ENCODE measurements around the gene FAH. TPM values are rescaled to one million over a fixed set of nuclear protein-coding genes. Genes with fewer than 3 reads are reported as not detected.

FAH gene
- total and polyA plus RNA-seq, 9 of the 15 experiments (the other 6 are each of a cell fraction or from before 2014, with no cell fraction given), result 66.8 to 310 (median 103) TPM

DNA sequence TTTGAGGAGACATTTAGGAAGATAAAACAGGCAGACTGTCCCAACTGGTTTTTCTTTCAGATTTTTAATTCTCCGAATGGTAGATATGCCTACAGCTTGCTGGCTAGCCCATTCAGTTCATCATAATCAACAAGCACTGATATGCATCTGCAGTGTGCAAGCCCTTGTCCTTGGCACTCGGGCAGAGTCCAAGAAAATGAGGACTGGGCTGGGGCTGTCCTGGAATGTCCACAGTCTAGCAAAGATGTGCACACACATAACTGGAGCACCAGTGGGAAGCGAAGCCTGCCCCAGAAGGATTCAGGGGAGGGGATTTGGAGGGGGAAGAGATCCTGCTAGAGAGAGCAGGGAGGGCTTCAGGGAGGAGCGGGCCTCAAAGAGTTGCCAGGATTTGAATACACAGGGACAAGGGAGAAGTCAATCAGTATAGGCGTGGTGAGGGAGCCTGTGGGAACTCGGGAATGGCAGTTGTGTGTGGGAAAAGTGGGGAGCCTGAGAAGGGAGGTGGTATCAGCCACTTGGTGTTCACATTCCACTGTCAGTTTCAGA, 8.7 kb downstream of the FAH start (continued):
- no peak for TF ChIP-seq TAF1 (IDR thresholded peaks at IDR 0.05; ENCODE audit: control insufficient read depth, extremely low read depth, insufficient read depth, low read length, severe bottlenecking)
- TF ChIP-seq GABPA (tag; conservative IDR thresholded peaks at IDR 0.05; ENCODE audit: low read depth), result no peak
- no peak for TF ChIP-seq ESRRB (CRISPR knock-in tag; IDR thresholded peaks at IDR 0.05; ENCODE audit: borderline replicate concordance)
- TF ChIP-seq TCFL5 (CRISPR knock-in tag; conservative IDR thresholded peaks at IDR 0.05), result no peak
- TF ChIP-seq ELF1 (tag; IDR thresholded peaks at IDR 0.05), result no peak
- no peak for TF ChIP-seq ZNF224 (CRISPR knock-in tag; IDR thresholded peaks at IDR 0.05)
- TF ChIP-seq, protein P1, sequence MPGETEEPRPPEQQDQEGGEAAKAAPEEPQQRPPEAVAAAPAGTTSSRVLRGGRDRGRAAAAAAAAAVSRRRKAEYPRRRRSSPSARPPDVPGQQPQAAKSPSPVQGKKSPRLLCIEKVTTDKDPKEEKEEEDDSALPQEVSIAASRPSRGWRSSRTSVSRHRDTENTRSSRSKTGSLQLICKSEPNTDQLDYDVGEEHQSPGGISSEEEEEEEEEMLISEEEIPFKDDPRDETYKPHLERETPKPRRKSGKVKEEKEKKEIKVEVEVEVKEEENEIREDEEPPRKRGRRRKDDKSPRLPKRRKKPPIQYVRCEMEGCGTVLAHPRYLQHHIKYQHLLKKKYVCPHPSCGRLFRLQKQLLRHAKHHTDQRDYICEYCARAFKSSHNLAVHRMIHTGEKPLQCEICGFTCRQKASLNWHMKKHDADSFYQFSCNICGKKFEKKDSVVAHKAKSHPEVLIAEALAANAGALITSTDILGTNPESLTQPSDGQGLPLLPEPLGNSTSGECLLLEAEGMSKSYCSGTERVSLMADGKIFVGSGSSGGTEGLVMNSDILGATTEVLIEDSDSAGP (CRISPR knock-in tag; IDR thresholded peaks at IDR 0.05), result no peak

DNA sequence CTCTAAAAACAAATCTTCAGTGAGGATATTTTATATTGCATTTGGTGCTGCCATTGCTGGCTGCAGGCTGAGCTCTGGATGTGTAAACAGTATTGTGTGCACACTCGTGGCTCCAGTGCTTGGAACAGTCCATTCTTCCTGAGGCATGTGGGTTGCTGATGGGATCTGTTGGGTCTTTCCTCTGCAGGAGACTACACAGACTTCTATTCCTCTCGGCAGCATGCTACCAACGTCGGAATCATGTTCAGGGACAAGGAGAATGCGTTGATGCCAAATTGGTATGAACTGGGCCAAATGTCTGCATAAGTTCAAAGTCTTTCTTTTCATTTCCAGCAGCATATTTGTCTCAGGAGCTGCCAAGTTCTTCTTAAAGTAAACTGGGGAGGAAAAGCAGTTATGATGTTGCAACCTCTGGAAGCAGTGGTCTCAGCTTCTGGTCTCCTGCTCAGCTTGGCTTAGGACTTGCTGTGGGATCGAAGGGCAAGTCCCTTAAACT, 9.3 kb downstream of the FAH start:
- FAIRE-seq (peak; percentile 23), DNase-seq (ENCODE audit: extremely low read depth in 1 of 4, low spot score in 3 of 4) (no peak), ATAC-seq (no peak)
- H3K36me3 ChIP-seq (ENCODE audit: control insufficient read depth, insufficient read depth, low read length), result peaks cover 76% of the 10 kb centered on the region
- H4K20me1 ChIP-seq (replicated peaks; ENCODE audit: control insufficient read depth, insufficient read depth, low read length), result no peaks in the 10 kb centered on the region
- H3K4me2 ChIP-seq (ENCODE audit: insufficient read depth, low read length), result no peak overlapping the region
- H3K9me3 ChIP-seq (replicated peaks; ENCODE audit: control insufficient read depth, insufficient read depth, low read depth, low read length), result no peaks in the 10 kb centered on the region
- CTCF ChIA-PET (ENCODE audit: low intra/inter-chr PET ratio), result no interaction called here
- peaks cover 4% of the 10 kb centered on the region for H3K9me1 ChIP-seq (ENCODE audit: control insufficient read depth, insufficient read depth, low read length)
- no peaks in the 10 kb centered on the region for H3K27me3 ChIP-seq (ENCODE audit: control insufficient read depth in 2 of 2, insufficient read depth in 2 of 2, low read length in 2 of 2)
- no peak overlapping the region for H2AFZ ChIP-seq (ENCODE audit: low read depth, low read length)
- BruUV-seq (replicated peaks), result no TSS peak
- H3K27ac ChIP-seq (ENCODE audit: extremely low read depth, low read depth, low read length), result no peak overlapping the region
- intact Hi-C loops (cut with micrococcal nuclease), result no loop called here
- peaks cover 21 to 23% of the 10 kb centered on the region in 2 experiments for H3K4me1 ChIP-seq (replicated peaks in 1 of 2; ENCODE audit: control insufficient read depth in 2 of 2, insufficient read depth in 2 of 2, low read length in 2 of 2)
- H3K9ac ChIP-seq (ENCODE audit: insufficient read depth in 1 of 2, low read depth in 2 of 2, low read length in 2 of 2), result no peak overlapping the region
- in situ Hi-C loops (cut with MboI), result loop anchor here (25.0 kb wide), 1 partner anchor 275 kb away; the partner anchor contains the start of gene MTHFS
- POLR2A ChIA-PET, result interaction anchor here (0.6 to 1.1 kb wide), 3 partner anchors 9 to 240 kb away, joined by 3 to 4 read pairs (median 3); no protein-coding TSS in a partner anchor
- H3K79me2 ChIP-seq (ENCODE audit: control insufficient read depth, insufficient read depth, low read length), result 0 out of 3 replicates have a peak, but pooled peaks cover under 1% of the 10 kb centered on the region
- 96% methylated on average over 6 of the region's 6 CpGs for WGBS (ENCODE audit: insufficient coverage, low coverage, missing lambda C conversion rate)
- H3K4me3 ChIP-seq, result no peak overlapping the region
- TF ChIP-seq TAL1 (IDR thresholded peaks at IDR 0.05) (no peak), PPARD (CRISPR knock-in tag; IDR thresholded peaks at IDR 0.05) (no peak), ETV1 (tag; conservative IDR thresholded peaks at IDR 0.05; ENCODE audit: low read depth) (no peak), BRF1 (IDR thresholded peaks at IDR 0.05; ENCODE audit: borderline replicate concordance, extremely low read depth, insufficient read length) (no peak), OTX1 (CRISPR knock-in tag; IDR thresholded peaks at IDR 0.05) (no peak), CHAMP1 (IDR thresholded peaks at IDR 0.05) (no peak), RBM25 (IDR thresholded peaks at IDR 0.05; ENCODE audit: low read depth, low read length, severe bottlenecking) (no peak)
- TF ChIP-seq, protein P2, sequence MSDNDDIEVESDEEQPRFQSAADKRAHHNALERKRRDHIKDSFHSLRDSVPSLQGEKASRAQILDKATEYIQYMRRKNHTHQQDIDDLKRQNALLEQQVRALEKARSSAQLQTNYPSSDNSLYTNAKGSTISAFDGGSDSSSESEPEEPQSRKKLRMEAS (CRISPR knock-in tag; IDR thresholded peaks at IDR 0.05), result no peak

Data from K562 (cell line).